Smooth muscle cell (in vitro differentiated cells): ENCODE measurements around the gene NRDE2. TPM values are rescaled to one million over a fixed set of nuclear protein-coding genes. Genes with fewer than 3 reads are reported as not detected.

Experiments
- DNase-seq: peaks from one replicate; lab custom pipeline; 2025; ENCODE audit not compliant: unreplicated experiment; lab: John Stamatoyannopoulos, UW
- H2AFZ ChIP-seq: fragments of 200-600 bp; sonication (generic); 2 replicates; pipeline ENCODE4 v1.6.0; 2016; ENCODE audit warnings: antibody characterized with exemption, low read depth, mild to moderate bottlenecking
- H3F3A ChIP-seq: fragments of 200-600 bp; sonication (generic); 2 replicates; pipeline ENCODE4 v1.6.0; 2017; ENCODE audit warnings: antibody characterized with exemption, low read depth
- H3K27ac ChIP-seq: fragments of 200-600 bp; sonication (generic); 2 replicates; pipeline ENCODE4 v1.5.1; 2016; ENCODE audit warnings: low read depth, mild to moderate bottlenecking
- H3K27me3 ChIP-seq: fragments of 200-600 bp; sonication (generic); 2 replicates; pipeline ENCODE4 v1.6.1; 2016; ENCODE audit warnings: low read depth, mild to moderate bottlenecking
- H3K36me3 ChIP-seq: fragments of 200-600 bp; sonication (generic); 2 replicates; pipeline ENCODE4 v1.5.1; 2016; ENCODE audit warnings: low read depth
- H3K4me1 ChIP-seq: fragments of 200-600 bp; sonication (generic); 2 replicates; pipeline ENCODE4 v1.5.1; 2016; ENCODE audit warnings: low read depth
- H3K4me2 ChIP-seq: fragments of 200-600 bp; sonication (generic); 2 replicates; pipeline ENCODE4 v1.6.0; 2016; ENCODE audit warnings: mild to moderate bottlenecking
- H3K4me3 ChIP-seq: fragments of 200-600 bp; sonication (generic); 2 replicates; pipeline ENCODE4 v1.5.1; 2016; ENCODE audit warnings: mild to moderate bottlenecking
- H3K79me2 ChIP-seq: fragments of 200-600 bp; sonication (generic); 2 replicates; pipeline ENCODE4 v1.6.0; 2016; ENCODE audit warnings: low read depth, mild to moderate bottlenecking
- H3K9ac ChIP-seq: fragments of 200-600 bp; sonication (generic); 2 replicates; pipeline ENCODE4 v1.6.0; 2016; ENCODE audit warnings: low read depth
- H3K9me3 ChIP-seq: fragments of 200-600 bp; sonication (generic); replicated peaks from 2 replicates; pipeline ENCODE4 v1.5.1; 2016; ENCODE audit warnings: low read depth
- H4K20me1 ChIP-seq: fragments of 200-600 bp; sonication (generic); 2 replicates; pipeline ENCODE4 v1.6.0; 2016; ENCODE audit warnings: low read depth
- WGBS: methylation state at CpG from one replicate; pipeline ENCODE4 v1.1.7; 2016; ENCODE audit warnings: low lambda C conversion rate; 5-methylcytosine and 5-hydroxymethylcytosine counted together
- polyA plus RNA-seq: library from polyadenylated mRNA; unstranded; fragments of >200 nt; fragmentation: Nextera tagmentation; extraction: Ambion mirVana; gene quantifications from 2 replicates; pipeline ENCODE4 v1.2.1, GENCODE V29; 2016
- total RNA-seq: library from RNA; depleted of rRNA; stranded (reverse); fragments of >200 nt; gene quantifications from 2 replicates; pipeline ENCODE4 v1.2.3, GENCODE V29; 2014
- TF ChIP-seq, protein P1 (sequence below): fragments of 200-600 bp; sonication (generic); IDR thresholded peaks from 2 replicates; pipeline ENCODE4 v1.5.1; 2017; ENCODE audit warnings: borderline replicate concordance, mild to moderate bottlenecking, antibody characterized with exemption; ENCODE audit not compliant: insufficient read depth, poor library complexity, severe bottlenecking

The NRDE2 gene
- total and polyA plus RNA-seq, 2 experiments from 2014 or later = 8.0 to 9.9 TPM

DNA sequence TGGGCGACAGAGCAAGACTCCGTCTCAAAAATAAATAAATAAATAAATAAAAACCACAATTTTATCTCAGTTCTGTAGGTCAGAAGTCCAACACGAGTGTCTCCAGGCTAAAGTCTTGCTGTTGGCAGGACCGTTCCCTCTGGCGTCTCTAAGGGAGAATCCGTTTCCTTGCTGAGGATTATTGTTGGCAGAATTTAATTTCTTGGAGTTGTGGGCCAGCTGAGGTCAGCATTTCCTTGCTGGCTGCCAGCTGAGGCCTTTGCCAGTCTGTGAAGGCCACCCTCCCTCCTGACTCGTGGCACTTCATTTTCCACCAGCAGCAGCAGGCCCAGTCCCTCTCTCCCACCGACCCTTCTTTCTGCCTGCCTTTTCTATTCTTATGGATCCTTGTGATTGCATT lies 58.2 kb downstream of the NRDE2 start:
- peaks cover 20% of the 10 kb centered on the region for H3K36me3 ChIP-seq
- 96% methylated on average over 8 of the region's 8 CpGs for WGBS
- no peaks in the 10 kb centered on the region for H3K27me3 ChIP-seq

DNA sequence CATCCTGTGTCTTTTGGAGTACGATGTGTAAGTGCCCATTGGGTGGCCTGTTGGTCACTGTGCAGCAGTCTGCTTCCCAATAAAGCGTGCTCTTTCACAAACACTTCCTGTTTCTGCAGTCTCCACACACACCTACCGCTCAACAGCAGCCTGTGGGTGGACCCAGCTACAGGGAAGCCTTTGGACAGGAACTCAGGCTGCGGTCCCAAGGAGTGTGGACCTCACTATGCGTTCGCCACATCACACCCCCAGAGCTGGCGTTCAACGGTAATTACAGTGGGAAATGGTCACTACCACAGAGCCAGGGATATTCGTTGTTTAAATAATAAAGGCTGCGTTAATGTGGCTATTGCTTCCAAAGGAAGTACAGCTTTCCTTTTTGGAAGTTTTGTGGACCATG lies 59.2 kb downstream of the NRDE2 start:
- Histone ChIP-seq H3F3A (peaks cover 14% of the 10 kb centered on the region), H4K20me1 (peaks cover 3% of the 10 kb centered on the region), H3K4me2 (no peak overlapping the region), H3K79me2 (no peaks in the 10 kb centered on the region), H3K9ac (no peak overlapping the region), H3K9me3 (no peaks in the 10 kb centered on the region), H3K4me3 (no peak overlapping the region), H3K36me3 (peaks cover 20% of the 10 kb centered on the region), H2AFZ (no peak overlapping the region), H3K27me3 (no peaks in the 10 kb centered on the region), H3K4me1 (no peaks in the 10 kb centered on the region), H3K27ac (no peak overlapping the region)
- TF ChIP-seq, protein P1, sequence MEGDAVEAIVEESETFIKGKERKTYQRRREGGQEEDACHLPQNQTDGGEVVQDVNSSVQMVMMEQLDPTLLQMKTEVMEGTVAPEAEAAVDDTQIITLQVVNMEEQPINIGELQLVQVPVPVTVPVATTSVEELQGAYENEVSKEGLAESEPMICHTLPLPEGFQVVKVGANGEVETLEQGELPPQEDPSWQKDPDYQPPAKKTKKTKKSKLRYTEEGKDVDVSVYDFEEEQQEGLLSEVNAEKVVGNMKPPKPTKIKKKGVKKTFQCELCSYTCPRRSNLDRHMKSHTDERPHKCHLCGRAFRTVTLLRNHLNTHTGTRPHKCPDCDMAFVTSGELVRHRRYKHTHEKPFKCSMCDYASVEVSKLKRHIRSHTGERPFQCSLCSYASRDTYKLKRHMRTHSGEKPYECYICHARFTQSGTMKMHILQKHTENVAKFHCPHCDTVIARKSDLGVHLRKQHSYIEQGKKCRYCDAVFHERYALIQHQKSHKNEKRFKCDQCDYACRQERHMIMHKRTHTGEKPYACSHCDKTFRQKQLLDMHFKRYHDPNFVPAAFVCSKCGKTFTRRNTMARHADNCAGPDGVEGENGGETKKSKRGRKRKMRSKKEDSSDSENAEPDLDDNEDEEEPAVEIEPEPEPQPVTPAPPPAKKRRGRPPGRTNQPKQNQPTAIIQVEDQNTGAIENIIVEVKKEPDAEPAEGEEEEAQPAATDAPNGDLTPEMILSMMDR = no peak
- no peak for DNase-seq
- 98% methylated on average over 9 of the region's 10 CpGs for WGBS

More for the DNA sequence above, 58.2 kb downstream of the NRDE2 start:
- H3K79me2 ChIP-seq = no peaks in the 10 kb centered on the region
- no peak overlapping the region for H3K9ac ChIP-seq
- no peak overlapping the region for H3K4me3 ChIP-seq
- no peak overlapping the region for H2AFZ ChIP-seq
- no peaks in the 10 kb centered on the region for H3K4me1 ChIP-seq
- peaks cover 14% of the 10 kb centered on the region for H3F3A ChIP-seq
- H3K4me2 ChIP-seq = no peak overlapping the region
- no peak for DNase-seq
- H3K9me3 ChIP-seq = no peaks in the 10 kb centered on the region
- H4K20me1 ChIP-seq = peaks cover 3% of the 10 kb centered on the region
- TF ChIP-seq, protein P1 = no peak
- no peak overlapping the region for H3K27ac ChIP-seq

DNA sequence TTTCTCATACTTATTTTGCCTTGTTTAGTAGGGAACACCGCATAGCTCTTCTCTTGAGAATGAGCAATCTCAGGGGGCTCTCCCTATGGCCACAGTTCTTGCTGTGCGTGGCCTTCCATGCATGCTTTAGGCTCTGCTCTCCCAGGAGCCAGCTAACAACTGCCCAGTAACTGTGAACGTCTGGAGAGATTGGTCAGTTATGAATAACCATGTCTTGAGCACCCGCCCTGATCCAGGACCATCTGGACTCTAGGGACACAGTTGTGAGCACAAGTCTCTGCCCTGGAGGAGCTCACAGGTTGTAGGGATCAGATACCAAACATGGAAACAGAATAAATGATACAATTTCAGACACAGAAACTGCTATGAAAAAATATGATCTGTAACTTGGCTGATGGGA lies 63.3 kb downstream of the NRDE2 start:
- 95% methylated on average over 4 of the region's 4 CpGs for WGBS
- H2AFZ ChIP-seq = no peak overlapping the region
- no peaks in the 10 kb centered on the region for H3K27me3 ChIP-seq

More for the DNA sequence above, 63.3 kb downstream of the NRDE2 start:
- no peaks in the 10 kb centered on the region for H3K79me2 ChIP-seq
- H3K4me1 ChIP-seq = no peaks in the 10 kb centered on the region
- peaks cover 12% of the 10 kb centered on the region for H4K20me1 ChIP-seq
- H3K9me3 ChIP-seq = no peaks in the 10 kb centered on the region
- peaks cover 31% of the 10 kb centered on the region for H3K36me3 ChIP-seq
- no peak overlapping the region for H3K4me3 ChIP-seq
- no peak overlapping the region for H3K4me2 ChIP-seq
- no peak for DNase-seq
- TF ChIP-seq, protein P1 = no peak
- no peak overlapping the region for H3K27ac ChIP-seq
- H3K9ac ChIP-seq = no peak overlapping the region
- H3F3A ChIP-seq = no peaks in the 10 kb centered on the region
